ENCODE results near the gene OST4. TPM values are rescaled to one million over a fixed set of nuclear protein-coding genes. Genes with fewer than 3 reads are reported as not detected.
A peak's percentile ranks its signal among the peaks of the same experiment; 100 is the strongest.

Gene OST4
- total and polyA plus RNA-seq, 12 donors: 174 to 617 (median 402) TPM

DNA sequence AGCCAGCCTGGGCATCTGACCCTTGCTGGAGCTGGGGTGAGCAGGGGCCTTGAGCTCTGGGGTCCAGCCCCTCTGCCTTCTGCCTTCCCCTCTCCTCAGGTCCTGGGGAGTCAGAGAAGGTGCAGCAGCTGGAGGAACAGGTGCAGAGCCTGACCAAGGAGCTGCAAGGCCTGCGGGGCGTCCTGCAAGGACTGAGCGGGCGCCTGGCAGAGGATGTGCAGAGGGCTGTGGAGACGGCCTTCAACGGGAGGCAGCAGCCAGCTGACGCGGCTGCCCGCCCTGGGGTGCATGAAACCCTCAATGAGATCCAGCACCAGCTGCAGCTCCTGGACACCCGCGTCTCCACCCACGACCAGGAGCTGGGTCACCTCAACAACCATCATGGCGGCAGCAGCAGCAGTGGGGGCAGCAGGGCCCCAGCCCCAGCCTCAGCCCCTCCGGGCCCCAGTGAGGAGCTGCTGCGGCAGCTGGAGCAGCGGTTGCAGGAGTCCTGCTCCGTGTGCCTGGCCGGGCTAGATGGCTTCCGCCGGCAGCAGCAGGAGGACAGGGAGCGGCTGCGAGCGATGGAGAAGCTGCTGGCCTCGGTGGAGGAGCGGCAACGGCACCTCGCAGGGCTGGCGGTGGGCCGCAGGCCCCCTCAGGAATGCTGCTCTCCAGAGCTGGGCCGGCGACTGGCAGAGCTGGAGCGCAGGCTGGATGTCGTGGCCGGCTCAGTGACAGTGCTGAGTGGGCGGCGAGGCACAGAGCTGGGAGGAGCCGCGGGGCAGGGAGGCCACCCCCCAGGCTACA, 10.7 kb upstream of the OST4 start:
- intact Hi-C loops (cut with DNase I): loop anchor here (5.0 to 10.0 kb wide), 4 partner anchors 47 to 117 kb away; partner anchors contain the start of gene TMEM214 (in 2 of the 2)
- TF ChIP-seq POLR2A (IDR thresholded peaks at IDR 0.05): no peak
- TF ChIP-seq, protein P1, sequence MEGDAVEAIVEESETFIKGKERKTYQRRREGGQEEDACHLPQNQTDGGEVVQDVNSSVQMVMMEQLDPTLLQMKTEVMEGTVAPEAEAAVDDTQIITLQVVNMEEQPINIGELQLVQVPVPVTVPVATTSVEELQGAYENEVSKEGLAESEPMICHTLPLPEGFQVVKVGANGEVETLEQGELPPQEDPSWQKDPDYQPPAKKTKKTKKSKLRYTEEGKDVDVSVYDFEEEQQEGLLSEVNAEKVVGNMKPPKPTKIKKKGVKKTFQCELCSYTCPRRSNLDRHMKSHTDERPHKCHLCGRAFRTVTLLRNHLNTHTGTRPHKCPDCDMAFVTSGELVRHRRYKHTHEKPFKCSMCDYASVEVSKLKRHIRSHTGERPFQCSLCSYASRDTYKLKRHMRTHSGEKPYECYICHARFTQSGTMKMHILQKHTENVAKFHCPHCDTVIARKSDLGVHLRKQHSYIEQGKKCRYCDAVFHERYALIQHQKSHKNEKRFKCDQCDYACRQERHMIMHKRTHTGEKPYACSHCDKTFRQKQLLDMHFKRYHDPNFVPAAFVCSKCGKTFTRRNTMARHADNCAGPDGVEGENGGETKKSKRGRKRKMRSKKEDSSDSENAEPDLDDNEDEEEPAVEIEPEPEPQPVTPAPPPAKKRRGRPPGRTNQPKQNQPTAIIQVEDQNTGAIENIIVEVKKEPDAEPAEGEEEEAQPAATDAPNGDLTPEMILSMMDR (IDR thresholded peaks at IDR 0.05): no peak
- Histone ChIP-seq H3K4me3 (no peak overlapping the region), H3K4me1 (replicated peaks in 1 of 2) (peaks cover 15 to 38% of the 10 kb centered on the region in 2 donors), H3K36me3 (replicated peaks in 1 of 2) (peaks cover 0 to 6% of the 10 kb centered on the region in 2 donors), H3K27me3 (no peaks in the 10 kb centered on the region), H3K9me3 (replicated peaks in 1 of 3) (no peaks in the 10 kb centered on the region), H3K27ac (peak overlapping the region in 2 of 5 donors; percentile 61 to 68)
- DNase-seq: no peak
- WGBS, 4 donors: 77 to 90% (median 84%) methylated on average over 7 to 38 of the region's 38 CpGs

GRCh38 chr2:27080603-27080936, 9.1 kb upstream of the OST4 start:
- intact Hi-C loops (cut with DNase I): loop anchor here (5.0 to 10.0 kb wide), 4 partner anchors 46 to 116 kb away; partner anchors contain the start of gene TMEM214 (in 2 of the 2)
- Histone ChIP-seq H3K4me3 (peak overlapping the region in 1 of 4 donors; percentile 51), H3K27ac (peak overlapping the region in 2 of 5 donors; percentile 80 to 81), H3K27me3 (no peaks in the 10 kb centered on the region), H3K9me3 (replicated peaks in 1 of 3) (no peaks in the 10 kb centered on the region), H3K36me3 (replicated peaks in 1 of 2) (peaks cover 0 to 6% of the 10 kb centered on the region in 2 donors), H3K4me1 (replicated peaks in 1 of 2) (peaks cover 12 to 26% of the 10 kb centered on the region in 2 donors)
- no peak for DNase-seq
- WGBS, 4 donors: 81 to 90% (median 88%) methylated on average over 9 to 14 of the region's 14 CpGs
- TF ChIP-seq, protein P1 (IDR thresholded peaks at IDR 0.05): no peak
- no peak for TF ChIP-seq POLR2A (IDR thresholded peaks at IDR 0.05)

DNA sequence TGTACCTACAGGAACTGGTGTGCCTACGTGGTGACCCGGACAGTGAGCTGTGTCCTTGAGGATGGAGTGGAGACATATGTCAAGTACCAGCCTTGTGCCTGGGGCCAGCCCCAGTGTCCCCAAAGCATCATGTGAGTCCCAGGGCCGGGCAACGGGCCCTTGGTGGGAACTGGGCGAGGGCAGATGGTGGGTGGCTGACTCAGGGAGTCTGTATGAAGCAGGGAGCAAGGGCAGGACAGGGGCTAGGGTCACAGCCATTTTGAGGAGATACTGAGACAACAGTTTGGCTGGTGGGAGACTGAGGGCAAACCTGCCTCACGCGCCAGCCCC, 8.7 kb upstream of the OST4 start:
- Histone ChIP-seq H3K27me3 (no peaks in the 10 kb centered on the region), H3K4me1 (replicated peaks in 1 of 2) (peaks cover 8 to 26% of the 10 kb centered on the region in 2 donors), H3K4me3 (peak overlapping the region in 2 of 4 donors; percentile 0 to 51), H3K9me3 (replicated peaks in 1 of 3) (no peaks in the 10 kb centered on the region), H3K36me3 (replicated peaks in 1 of 2) (peaks cover 0 to 6% of the 10 kb centered on the region in 2 donors), H3K27ac (peak overlapping the region in 2 of 5 donors; percentile 80 to 81)
- DNase-seq: peak in 1 of 7 donors; percentile 60
- intact Hi-C loops (cut with DNase I): loop anchor here (5.0 to 10.0 kb wide), 4 partner anchors 45 to 115 kb away; partner anchors contain the start of gene TMEM214 (in 2 of the 2)
- no peak for TF ChIP-seq POLR2A (IDR thresholded peaks at IDR 0.05)
- TF ChIP-seq, protein P1 (IDR thresholded peaks at IDR 0.05): no peak
- WGBS, 4 donors: 56 to 81% (median 68%) methylated on average over 7 of the region's 7 CpGs

DNA sequence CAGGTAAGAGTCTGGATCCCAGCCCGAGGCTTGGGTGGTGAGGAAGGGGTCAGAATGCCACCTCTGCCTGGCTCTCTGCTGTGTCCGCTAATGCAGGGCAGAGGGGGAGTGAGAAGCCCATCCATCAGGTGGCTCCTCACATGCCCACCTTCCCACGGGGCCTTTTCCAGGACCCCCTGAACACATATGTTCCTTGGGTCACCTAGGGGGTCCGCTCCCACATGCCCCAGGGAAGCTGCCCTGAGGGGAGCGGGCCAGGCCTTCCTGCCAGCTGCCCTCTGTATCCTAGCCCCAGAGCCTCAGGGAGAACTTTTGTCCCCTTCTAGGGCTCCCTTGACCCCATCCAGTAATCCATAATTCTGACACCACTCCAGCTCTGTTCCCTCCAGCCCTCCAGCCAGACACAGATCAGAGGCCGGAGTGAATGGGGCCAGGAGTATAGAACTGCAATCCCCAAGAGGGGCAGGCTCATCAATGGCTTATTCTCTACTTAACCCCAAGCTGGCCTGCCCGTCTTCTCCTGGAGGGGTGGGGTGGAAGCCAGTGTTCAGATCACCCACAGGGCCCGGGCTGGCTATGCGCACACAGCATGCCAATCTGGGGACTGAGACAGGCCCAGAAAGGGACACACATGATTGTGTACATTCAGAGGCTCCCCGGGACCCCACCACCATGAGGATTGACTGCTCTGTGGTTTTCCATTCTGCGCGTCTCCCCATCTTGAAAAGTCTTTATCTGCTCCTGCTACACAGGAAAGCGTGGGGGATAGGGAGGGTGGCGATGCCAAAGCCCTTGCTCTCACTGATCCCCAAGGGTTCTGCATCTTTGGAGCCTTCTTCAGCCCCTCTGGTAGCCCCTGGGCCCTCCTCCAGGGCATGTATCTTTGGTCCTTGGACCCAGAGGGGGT, 8.0 kb upstream of the OST4 start:
- peaks cover 0 to 6% of the 10 kb centered on the region in 2 donors for H3K36me3 ChIP-seq (replicated peaks in 1 of 2)
- peaks cover 8 to 32% of the 10 kb centered on the region in 2 donors for H3K4me1 ChIP-seq (replicated peaks in 1 of 2)
- H3K27ac ChIP-seq: peak overlapping the region in 4 of 5 donors; percentile 32 to 81 (median 71)
- intact Hi-C loops (cut with DNase I): loop anchor here (5.0 to 10.0 kb wide), 4 partner anchors 45 to 115 kb away; partner anchors contain the start of gene TMEM214 (in 2 of the 2)
- no peak for TF ChIP-seq POLR2A (IDR thresholded peaks at IDR 0.05)
- TF ChIP-seq, protein P1 (IDR thresholded peaks at IDR 0.05): no peak
- no peaks in the 10 kb centered on the region for H3K9me3 ChIP-seq (replicated peaks in 1 of 3)
- H3K4me3 ChIP-seq: peak overlapping the region in 2 of 4 donors; percentile 0 to 51
- 66 to 72% (median 69%) methylated on average over 13 to 14 of the region's 14 CpGs for WGBS, 4 donors
- no peak for DNase-seq
- no peaks in the 10 kb centered on the region for H3K27me3 ChIP-seq

All from adrenal gland (tissue), 12 donors.